Measurements from ENCODE around the gene SRGAP1.
"Not testable (repeated sequence)": the region's sequence is repeated elsewhere in the genome, so short reads cannot be mapped to it uniquely, and the experiment has no call there.

The SRGAP1 gene

DNA sequence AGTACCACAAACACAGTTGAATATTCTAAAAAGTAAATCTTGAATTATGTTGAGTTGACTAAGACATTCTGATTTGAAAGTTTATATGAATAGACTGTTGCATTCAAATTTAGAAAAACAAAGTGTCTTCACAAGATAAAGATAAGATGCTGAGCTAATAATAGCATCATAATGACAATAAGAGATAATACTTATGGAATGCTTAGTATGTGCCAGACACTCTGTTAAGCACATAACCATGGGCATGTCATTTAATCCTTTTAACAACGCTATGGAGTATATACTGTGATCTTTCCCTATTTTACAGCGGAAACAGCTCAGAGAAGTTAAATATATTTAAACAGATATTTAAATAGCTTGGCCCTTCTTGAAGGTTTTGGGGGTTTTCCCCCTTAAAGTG, 163.4 kb downstream of the SRGAP1 start:
- DNase-seq (ENCODE audit: low spot score), result no peak

DNA sequence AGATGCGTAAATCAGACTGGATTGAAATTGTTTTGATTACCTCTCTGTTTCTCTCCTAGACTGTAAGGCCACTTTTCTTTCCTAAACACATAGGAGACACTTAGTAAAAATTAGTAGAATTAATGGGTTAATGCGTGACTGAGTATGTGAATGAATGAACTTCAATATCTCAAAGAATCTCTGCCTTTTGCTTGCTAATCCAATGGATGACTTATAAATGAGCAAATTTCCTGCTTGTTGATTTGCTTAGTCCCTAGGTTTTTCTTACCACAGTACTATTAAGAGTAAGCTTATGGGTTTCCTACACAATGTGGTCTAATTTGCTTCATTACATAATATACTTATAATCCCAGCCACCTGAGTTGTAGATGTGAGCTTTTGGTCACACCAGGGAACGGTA, 164.1 kb downstream of the SRGAP1 start:
- no peak for DNase-seq (ENCODE audit: low spot score)

DNA sequence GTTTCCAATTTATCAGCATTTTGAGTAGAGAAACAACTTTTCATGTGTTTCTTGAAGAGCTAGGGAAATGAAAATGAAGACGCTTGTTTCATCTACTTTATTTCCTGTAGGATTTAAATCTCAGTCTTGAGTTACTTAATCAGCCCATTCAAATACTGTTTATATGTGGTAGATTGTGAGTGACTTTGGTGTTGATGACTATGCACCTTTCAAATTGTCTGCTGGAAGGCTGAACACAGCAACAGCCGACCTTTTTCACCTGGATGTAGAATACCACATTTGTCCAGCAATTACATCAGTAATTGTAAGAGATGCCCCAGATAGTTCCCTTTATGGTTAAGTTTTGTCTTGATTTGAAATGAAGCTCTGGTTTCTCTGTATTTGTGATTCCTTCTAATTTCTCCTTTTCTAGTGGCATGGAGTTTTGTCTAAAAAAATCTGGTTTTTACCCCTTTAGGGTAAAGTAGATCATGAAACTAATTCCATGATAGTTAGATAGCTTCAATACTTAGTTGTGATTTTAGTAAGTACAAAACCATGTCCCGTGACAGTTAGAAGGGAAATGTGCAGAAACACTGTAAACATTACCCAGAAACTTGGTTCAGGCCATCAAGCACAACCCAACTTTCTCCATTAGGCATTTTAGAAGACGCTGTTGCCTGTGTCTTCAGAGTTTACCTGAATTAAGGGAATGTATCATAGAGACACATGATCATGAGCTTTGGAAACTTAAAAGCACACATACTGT, 165.0 kb downstream of the SRGAP1 start:
- no peak for DNase-seq (ENCODE audit: low spot score)

DNA sequence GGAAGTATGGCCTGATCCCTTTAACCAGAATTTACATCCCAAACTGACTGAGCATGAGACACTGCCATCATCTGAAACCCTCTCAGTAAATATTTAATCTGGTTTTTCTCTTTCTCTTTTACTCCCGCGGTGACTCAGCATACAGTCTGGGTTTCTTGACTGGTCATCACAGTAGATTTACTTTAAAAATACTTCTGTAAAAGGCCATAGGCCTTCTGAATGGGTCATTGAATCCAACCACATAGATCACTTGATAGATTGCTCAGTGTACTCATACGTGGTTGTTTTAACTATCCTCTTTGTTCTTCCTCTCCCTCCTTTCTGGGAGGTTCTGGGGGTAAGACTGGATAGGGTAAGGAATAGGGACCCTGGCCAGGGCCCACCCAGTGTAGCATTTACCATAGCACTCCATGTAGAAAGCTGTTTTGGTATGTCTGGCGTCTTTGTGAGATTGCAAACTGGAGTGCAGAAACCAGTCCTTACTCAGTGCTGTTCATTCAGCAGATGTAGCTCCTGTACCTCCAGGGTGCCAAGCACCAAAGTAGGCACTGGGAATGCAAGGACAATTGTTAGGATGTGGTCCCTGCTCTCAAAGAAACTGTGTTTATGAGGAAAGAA, 165.7 kb downstream of the SRGAP1 start:
- DNase-seq (ENCODE audit: low spot score), result no peak

DNA sequence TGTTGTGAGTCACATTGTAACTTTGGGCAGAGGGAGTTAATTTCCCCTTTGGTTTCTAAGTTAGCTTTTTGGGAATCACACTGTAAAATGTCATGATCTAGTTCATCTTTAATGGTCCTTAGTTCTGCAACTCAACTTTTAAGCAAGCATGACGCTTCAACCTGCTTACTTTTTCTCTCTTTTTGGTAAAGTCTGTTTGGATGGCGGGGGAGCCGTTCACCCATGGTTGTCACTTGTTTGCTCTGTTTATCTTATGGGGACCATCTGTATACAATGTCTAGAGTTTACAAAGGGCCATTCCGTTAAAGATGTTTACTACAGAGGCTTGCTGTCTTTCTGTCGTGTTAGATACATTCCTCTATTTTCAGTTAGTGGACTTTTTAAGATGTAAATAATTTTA, 172.0 kb downstream of the SRGAP1 start:
- no peak for DNase-seq (ENCODE audit: low spot score)

DNA sequence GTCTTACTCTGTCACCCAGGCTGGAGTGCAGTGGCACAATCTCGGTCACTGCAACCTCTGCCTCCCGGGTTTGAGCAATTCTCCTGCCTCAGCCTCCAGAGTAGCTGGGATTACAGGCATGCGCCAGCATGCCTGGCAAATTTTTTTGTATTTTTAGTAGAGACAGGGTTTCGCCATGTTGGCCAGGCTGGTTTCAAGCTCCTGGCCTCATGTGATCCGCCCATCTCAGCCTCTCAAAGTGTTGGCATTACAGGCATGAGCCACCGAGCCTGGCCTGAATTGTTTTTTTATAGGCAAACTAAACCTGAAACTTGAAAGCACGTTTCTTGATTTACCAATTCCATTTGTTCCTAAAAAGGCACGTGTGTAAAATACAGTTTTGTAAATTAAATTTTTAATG, 173.6 kb downstream of the SRGAP1 start:
- DNase-seq (ENCODE audit: low spot score), result not testable (repeated sequence)

DNA sequence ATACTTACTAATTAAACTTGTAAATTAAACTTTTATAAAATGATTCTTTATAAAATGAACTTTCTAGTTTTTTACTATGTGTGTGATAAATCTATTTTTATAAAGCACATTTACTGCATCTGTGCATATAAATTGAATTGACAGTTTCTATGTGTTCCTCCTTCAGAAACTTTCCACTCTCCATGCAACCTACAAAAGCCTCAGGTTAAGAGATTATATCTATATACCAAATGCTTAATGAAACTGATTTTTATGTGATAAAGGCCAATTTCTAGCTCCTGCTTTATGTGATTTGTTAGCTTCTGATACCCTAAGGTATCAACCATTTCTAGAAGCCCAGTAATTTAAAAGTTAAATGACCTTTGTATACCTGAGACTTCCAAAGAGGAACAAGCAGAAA, 174.0 kb downstream of the SRGAP1 start:
- no peak for DNase-seq (ENCODE audit: low spot score)

DNA sequence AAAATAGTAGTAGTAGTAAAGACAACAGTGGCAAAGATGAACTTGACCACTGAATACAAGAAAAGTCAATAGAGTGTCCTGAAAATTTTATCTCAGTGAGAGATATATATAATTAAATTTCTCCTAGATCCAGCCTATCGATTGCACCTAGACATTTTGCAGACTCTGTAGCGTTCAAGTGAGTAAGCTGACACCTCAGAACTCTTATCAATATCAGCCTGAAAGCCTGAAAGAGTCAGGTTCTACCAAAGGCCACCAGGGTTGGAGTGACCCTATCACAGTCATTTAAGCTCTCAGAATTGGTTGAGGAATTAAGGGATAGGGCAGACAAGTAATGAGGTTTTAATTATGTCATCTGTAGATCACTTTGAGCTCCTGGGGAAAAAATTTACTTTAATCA, 174.6 kb downstream of the SRGAP1 start:
- DNase-seq (ENCODE audit: low spot score), result no peak

DNA sequence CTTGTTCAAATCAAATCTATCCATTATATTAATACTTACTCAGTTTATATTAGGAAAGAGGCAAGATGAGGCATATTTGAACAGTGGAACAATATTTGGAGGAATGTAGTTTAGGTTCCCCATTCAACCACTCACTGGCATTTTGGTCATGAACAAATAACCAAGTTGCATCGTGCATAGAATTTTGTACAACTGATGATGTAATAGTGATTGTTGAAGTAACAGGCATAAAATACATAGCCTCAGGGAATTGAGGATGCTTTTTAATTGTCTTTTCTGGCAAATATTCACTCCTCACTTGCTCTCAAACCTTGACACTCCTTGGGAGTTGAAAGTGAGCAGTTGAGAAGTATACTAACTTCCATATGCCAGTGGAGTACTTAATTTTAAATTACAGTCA, 175.2 kb downstream of the SRGAP1 start:
- DNase-seq (ENCODE audit: low spot score), result no peak

DNA sequence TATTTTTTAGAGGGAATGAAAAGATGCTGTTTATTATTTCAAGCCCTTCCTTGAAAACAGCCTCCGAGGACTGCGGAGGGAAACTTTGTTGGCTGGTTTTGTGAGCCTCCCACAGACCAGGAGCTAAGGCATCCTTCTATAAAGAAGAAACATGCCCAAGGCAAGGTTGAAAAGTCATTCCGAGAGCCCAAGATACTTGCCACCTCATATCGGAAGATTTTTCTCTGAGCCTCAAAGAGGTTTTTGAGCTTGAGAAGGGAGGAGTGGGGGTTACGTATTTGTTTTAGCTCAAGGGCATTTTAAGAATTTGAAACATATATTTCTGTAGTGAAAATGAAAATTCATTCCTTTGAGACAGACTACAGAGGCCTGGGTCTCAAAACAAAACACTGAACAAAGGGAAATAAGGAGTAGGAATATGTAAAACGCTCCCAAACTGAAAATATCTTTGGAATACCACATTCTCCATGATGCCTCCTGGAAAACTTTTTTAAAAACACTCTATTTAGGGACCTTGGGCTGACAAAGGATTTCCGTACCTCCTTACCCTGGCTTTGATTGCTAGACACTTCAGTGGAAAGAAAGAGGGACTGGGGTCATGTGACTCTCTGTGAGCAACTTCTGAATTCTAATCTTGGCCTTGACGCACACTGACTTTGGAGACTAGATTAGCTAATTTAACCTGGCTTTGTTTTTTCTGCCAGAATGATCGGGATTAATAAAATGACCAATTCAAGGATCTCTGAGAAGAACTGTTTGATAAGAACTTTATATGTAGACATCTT, 180.9 kb downstream of the SRGAP1 start:
- peak; percentile 22 for DNase-seq (ENCODE audit: low spot score)

DNA sequence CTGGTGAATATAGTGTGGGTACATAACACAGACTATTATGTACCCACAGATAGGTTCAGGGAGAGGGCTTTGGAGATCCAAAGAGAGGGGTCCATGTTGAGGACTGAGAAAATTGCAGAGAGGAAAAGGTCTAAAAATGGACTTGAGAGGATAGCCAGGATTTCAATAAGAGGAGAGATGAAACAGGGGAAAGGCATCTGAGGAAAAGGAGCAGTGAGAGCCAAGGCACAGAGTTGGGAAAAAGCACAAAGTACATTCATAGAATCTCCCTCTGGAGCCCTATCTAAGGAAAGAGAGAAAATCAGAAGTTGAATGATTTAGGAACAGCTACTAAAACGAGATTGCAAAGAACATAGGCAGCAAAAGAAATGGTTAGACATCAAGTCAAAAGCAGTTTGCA, 182.8 kb downstream of the SRGAP1 start:
- no peak for DNase-seq (ENCODE audit: low spot score)

DNA sequence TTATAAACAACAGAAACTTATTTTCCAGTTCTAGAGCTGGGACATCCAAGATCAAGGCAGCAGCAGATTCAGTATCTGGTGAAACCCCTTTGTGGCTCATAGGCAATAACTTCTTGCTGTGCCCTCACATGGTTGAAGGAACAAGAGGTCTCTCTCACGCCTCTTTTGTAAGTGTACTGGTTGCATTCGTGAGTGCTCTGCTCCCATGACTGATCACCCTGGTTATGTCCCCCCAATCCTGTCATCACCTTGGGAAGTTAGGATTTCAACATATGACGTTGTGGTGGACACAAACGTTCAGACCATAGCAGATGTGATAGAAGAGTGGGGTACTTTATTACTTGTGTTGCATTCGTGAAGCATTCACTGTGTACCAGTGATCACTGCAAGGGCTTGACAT, 184.0 kb downstream of the SRGAP1 start:
- no peak for DNase-seq (ENCODE audit: low spot score)

DNA sequence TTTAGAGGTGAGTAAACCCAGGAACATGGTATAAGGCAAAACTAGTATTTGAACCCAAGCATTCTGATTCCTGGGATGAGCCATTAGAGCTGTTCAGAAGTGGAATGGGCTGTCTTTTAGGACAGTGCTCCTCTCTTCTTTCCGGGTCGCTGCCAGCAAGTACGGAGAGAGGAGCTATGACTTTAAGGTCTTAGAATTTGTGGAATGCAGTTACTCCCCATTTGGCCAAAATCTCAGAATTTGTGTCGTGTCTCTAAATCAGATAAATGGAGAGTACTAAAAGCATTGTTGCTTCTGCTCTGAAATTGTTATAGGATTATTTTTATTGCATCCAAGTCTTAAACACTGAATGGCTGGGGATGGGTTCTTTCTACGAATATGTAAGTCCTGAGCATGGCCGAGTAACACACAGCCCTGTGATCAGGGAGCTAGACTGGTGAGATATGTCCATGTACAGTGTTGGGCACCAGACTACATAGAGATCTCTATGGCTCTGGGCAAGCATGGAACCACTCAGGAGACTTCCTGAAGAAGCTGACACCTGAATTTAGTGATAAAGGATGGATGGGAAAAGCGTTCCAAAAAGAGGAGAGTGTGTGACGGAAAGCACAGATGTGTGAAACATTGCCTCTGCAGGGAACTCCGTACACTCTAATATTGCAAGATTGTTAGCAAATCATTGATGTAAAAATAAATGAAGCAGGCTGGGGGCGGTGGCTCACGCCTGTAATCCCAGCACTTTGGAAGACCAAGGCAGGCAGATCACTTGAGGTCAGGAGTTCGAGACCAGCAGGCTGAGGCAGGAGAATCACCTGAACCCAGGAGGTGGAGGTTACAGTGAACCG, 184.7 kb downstream of the SRGAP1 start:
- DNase-seq (ENCODE audit: low spot score), result no peak

DNA sequence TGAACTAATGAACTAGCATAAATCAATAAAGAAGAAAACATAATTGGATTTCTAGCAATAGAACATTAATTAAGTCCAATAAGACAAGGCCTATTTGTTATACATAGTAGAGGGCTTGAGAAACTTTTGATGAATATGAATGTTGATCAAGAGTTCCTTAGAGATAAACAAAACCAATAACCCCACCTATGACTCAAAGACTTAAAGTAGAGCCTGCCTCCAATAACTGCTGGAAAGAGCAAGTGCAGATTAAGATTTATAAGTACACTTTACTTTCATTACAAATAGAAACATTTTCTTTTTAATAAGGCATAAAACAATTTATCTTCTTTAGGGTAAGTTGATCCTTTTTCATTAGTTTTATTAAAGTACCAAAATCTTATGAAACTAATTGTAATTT, 185.7 kb downstream of the SRGAP1 start:
- no peak for DNase-seq (ENCODE audit: low spot score)

DNA sequence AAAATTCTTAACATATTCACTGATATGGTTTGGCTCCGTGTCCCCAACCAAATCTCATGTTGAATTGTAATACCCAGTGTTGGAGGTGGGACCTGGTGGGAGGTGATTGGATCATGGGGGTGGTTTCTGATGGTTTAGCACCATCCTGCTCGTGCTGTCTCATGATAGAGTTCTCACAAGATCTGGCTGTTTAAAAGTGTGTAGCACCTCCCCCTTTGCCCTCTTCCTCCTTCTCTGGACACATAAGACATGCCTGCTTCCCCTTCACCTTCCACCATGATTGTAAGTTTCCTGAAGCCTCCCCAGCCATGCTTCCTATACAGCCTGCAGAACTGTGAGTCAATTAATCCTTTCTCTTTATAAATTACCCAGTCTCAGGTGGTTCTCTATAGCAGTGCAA, 189.6 kb downstream of the SRGAP1 start:
- not testable (repeated sequence) for DNase-seq (ENCODE audit: low spot score)

DNA sequence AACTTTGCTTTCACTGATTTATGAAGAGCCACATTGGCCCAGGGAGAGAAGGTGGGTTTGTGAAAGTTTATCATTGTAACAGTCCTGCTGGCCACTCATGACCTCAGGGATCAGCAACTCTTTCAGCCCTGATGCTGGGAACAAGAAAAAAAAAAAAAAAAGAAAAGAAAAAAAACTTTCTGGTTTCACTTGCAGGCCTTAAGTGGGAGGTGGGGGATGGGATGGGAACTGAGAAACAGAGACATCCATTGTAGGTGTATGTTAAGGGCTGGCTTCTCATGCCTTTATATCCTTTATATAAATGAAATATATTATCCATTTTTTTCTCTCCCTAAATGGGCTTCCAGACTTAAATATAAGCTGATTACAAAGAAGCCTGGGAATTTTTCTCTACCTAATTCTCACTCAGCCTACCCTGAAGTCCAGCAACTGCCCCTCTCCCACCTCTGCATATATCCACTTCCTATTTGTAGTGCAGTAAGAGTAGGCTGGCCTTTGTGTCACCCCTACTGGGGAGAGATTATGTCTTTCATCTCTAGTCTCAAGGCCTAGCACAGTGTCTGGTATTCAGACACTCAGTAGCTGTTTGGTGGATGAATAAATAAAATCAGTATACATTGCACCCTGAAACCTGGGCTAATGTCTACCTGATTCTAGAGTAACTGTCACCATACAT, 190.5 kb downstream of the SRGAP1 start:
- no peak for DNase-seq (ENCODE audit: low spot score)

DNA sequence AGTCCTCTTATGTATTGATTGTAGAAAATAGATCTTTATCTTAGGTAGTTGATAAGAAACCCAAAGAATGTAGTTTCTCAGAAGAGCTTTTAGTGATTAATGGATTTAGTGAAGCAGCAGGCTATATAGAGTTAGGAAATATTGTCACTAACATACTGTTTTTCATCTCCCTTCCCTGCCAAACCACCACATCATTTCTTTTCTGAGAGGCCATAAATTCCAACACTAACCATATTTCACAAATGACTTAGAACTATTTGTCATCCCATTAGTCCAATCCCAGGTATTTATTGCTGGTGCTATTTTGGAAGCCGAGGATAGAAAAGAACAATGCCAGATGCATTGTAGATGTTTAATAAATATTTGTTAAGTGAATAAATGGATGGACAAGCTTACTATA, 191.9 kb downstream of the SRGAP1 start:
- DNase-seq (ENCODE audit: low spot score), result no peak

DNA sequence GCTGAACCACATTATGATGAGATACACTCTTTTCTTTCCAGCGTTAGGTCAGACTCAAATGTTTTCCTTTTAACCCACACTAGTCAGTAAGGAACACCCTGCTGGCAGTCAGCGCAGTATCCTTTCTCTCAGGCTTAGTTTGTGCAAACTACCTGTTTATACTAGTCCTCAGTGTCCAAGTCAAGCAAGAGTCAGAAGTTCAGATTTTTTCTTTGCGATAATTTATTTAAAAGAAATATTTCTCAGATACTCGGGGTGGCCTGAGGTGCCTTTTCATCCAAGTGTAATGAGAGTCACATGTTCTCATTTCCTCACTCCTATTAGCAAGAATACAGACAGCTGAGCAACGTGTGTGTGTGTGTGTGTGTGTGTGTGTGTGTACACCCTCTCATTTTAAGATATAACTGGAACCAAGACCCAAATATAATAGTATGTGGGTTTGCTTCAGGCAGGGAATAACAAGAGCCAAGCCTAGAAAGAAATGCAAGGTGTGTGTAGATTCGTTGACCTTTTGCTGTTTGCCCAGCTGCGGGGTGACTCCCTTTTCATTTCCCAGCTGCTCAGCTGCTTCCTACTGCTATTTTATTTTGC, 194.9 kb downstream of the SRGAP1 start:
- DNase-seq (ENCODE audit: low spot score), result no peak

DNA sequence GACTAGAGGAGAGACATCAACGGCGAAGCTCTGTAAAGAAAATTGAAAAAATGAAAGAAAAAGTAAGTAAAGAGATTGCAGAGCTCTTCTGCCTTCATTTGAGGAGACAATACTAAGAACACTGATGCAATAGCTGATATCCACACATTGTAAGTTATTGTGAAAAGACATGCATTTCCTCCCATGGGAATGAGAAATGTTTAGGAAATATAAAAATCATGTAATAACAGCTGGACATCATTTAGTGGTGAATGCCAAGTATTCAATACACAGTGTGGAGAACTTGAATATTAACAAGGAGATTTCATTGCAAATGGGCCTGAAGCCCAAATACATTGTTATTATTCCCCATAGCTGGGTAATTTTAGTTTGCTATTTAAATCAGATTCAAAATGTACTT, 198.4 kb downstream of the SRGAP1 start:
- no peak for DNase-seq (ENCODE audit: low spot score)

DNA sequence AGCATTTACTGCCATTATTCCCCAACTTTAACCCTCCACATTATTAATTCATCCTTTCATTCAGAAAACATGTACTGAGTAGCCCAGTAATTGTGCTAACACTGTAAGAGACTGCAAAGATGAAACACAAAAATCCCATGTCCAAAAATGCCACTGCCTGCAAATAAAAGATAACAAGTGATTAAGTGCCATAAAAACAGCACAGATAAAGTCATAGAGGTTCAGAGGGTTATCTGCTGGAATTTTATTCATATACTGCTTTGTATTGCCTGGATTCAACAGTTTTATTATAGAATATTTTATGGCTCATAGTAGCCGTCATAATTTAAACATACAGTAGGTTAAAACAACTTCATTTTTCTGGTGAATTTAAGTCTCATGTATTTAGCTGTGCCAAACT, 199.7 kb downstream of the SRGAP1 start:
- DNase-seq (ENCODE audit: low spot score), result no peak

DNA sequence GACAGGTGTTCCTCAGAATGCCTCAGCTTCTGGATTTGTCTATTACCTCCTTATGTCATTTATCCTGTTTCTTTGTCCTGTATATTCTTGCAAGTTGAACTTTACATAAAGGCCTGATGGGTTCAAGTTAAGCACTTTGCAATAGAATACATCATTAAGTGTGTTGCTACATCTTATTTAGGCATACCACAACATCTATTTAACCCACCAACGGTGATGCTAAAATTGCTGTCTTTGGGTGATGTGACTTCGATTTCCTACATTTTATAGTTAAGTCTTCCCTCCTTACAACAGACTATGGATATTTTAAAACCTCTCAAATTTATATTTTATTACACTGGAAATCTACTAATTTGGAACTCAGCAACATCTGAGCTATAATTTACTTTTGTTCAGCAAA, 206.6 kb downstream of the SRGAP1 start:
- DNase-seq (ENCODE audit: low spot score), result no peak

Data from activated CD4-positive, alpha-beta T cell treated with anti-CD3 and anti-CD28 coated beads, Interleukin-2, Interleukin-4, amounts not matched to agents 100 ng/mL and 50 ng/mL, durations not matched to agents 16 hours and 8 hours (primary cell).